ENCODE results near the gene ABR.

Gene ABR

GRCh38 chr17:1043601-1044251 lies 136.1 kb downstream of the ABR start:
- no peak for DNase-seq

GRCh38 chr17:1042486-1042885 lies 137.3 kb downstream of the ABR start:
- no peak for DNase-seq

- no peak for DNase-seq
These were observed 138.0 kb downstream of the ABR start for GRCh38 chr17:1041746-1042145.

DNA sequence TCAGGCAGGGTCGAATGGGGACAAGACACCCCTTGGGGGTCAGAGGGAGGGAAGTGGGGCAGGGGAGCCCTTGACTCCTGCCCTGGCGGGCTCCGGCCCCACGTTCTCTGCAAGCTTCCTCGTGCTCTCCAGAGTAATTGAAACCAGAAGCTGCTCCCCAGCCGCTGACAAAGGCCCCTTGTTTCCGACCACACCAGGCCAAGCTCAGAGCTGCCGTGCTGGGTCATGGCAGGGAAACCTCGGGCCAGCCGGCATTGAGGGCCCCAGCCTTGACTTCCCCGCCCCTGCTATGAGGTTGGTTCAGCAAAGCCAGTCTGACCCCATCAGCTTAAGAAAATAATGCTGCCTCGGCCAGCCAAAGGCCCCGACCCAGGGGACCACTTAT lies 139.6 kb downstream of the ABR start:
- DNase-seq = no peak

DNA sequence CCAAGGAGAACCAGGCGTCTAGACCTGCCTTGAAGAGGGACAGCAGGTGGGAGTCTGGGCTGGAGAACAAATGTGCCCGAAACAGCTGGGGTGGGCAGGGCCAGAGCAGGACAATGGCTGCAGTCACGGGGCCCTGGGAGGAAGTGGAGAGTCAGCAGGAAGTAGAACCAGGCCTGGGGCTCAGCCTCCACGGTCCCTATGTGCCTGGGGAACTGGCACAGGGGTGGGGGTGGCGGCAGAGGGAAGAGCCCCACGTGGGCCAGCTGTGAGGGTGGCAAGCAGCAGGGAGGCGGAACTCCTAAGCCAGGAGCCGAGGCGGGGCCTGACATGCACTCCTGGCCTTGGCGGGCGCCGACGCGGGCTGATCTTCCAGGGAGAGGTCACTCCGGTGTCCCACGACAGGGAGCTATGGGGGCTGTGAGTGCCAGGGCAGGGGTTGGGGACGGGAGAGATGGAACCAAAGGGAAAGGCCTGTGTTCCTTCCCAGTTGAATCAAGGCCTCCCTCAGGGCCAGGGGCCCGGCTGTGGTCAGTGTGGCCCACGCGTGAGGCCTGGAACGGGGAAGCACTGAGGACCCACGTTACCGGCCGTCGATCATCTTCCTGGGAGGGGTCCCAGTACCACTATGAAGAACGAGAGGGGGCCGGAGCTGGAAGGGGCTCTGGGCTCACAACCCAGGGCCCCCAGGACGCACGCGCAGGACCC lies 140.1 kb downstream of the ABR start:
- DNase-seq = no peak

DNA sequence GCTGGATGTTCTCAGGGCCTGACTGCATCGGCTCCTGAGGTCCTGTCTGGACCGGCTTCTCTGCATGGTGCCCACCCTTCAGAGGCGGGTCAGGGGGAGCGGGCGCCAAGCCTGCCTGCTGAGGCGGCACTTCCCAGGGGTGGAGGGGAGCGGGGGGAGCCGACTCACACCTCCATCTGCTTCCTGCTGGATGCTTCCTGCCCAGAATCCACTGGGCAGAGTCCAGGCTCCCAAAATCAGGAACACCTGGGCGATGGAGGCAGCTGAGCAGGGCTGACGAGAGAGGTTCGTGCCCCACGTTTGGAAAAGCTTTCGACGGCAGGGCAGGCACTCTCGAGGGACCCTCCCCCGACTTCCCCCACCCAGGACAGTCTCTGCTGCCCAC lies 140.7 kb downstream of the ABR start:
- DNase-seq = no peak

DNA sequence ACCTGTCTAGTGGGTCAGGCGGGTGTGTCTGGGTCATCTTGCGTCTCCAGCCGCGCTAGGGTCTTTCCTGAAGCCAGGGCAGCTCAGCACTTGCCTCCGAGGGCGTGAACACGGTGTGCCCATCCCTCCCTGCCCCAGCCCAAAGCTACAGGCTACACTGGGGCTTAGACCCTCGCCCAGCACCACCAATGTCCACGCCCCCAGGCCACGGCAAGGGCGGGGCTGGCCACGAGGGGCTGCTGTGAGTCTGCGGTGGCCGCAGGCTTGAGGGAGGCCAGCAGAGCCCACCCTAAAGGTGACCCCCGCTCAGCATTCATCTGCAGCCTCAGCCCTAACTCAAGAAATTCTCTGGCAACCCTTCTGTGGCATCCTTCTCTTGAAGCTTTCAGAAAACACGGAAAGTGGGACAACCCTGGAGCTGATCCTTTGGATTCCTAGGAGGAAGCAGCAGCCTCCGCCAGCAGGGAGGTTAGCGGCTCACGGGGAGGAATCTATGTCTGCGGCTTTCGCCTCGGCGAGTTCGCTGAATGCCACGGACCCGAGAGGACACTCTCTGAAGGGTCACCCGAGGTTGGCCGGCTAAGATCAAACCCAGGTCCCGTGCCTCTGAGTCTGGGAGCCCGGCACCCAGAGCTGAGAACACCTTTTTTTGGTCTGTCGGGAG lies 141.2 kb downstream of the ABR start:
- no peak for DNase-seq

GRCh38 chr17:1037238-1037879 lies 142.4 kb downstream of the ABR start:
- no peak for DNase-seq

- no peak for DNase-seq
These were observed 142.9 kb downstream of the ABR start for GRCh38 chr17:1036845-1037237.

GRCh38 chr17:1036171-1036844 lies 143.5 kb downstream of the ABR start:
- no peak for DNase-seq

- no peak for DNase-seq
These were observed 144.1 kb downstream of the ABR start for GRCh38 chr17:1035546-1036170.

GRCh38 chr17:1034652-1035210 lies 145.1 kb downstream of the ABR start:
- no peak for DNase-seq

DNA sequence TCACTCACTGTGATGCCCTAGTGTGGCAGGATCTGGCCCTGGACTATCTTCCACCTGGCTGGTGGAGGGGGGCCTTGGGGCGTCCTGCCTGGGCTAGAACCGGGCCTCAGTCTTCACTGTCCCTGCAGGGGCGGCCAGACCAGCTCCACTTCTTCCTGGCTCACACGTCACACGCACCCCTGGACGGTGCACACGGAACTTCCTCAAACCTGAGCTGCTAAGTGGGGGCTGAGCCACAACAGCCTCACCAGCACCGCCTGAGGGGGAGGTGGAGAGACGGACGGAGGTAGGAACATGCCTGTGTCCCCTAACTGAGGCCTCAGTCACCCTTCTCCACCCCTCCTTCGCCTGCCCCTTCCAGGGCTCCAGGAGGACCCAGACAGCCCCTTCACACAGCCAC lies 146.3 kb downstream of the ABR start:
- no peak for DNase-seq

DNA sequence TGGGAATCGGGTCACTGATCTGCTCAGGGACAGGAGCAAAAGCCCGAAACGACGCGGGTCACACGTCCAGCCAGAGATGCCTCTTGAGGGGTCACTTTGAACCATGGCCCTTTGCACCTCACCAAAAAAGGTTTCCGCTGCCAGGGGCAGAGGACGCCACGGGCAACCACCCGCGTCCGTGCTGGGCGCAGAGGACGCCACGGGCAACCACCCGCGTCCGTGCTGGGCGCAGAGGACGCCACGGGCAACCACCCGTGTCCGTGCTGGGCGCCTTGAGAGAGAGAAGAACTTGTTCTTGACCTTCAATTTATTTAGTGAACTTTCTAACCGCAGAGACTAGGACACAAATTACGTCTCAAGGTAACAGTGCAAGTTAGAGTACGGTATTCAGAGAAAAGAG lies 147.4 kb downstream of the ABR start:
- DNase-seq = no peak

DNA sequence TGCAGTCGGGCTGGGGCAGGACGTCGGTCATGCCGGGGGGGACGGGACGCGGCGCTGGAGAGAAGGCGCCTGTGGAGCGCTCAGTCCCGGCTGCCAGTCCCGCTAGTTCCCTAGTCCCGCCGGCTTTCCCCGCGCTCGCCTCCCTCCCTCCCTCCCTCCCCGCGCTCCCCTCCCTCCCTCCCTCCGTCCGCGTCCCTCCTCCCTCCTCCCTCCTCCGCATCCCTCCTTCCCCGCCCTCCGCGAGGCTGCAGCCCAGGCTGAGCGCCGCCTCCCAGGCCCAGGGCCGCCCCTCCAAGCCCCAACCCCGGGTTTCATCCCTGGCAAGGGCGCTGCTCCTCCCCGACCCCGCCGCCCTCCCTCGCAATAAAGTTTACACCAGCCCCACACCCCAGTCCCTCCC lies 148.1 kb downstream of the ABR start:
- DNase-seq = no peak

- no peak for DNase-seq
These were observed 148.9 kb downstream of the ABR start for GRCh38 chr17:1030684-1031532.

DNA sequence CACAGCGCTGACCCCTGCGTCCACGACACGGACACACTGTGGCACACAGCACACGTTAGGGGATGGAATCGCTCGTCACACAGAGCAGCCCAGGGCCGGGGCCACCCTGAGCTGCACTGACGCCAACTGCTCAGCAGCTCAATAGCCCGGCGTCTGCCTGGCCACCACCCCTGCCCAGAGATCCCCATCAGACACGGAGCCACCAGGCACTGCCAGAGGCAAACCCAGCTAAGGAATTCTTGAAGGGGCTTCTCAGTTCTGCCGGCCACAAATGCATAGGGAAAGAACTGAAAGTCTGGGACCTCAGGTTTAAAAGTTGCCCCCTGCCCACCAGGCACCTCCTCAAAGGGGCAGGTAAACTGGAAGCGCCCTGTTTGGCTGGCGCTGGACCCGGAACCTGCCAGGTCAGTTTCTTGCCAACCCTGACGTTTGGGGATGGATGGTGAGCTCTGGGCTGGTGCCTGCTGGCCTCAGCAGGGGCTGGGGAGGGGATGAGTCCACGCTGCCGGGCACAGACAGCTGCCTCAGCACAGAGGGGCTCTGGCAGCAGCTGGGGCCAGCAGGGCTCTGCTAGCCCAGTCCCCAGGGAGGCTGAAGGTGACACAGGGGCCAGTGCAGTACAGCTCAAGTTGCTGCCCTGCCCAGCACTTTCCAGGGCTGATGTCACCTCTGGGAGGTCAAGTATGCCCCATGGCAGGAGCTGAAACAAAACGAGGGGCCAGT lies 149.7 kb downstream of the ABR start:
- DNase-seq = no peak

DNA sequence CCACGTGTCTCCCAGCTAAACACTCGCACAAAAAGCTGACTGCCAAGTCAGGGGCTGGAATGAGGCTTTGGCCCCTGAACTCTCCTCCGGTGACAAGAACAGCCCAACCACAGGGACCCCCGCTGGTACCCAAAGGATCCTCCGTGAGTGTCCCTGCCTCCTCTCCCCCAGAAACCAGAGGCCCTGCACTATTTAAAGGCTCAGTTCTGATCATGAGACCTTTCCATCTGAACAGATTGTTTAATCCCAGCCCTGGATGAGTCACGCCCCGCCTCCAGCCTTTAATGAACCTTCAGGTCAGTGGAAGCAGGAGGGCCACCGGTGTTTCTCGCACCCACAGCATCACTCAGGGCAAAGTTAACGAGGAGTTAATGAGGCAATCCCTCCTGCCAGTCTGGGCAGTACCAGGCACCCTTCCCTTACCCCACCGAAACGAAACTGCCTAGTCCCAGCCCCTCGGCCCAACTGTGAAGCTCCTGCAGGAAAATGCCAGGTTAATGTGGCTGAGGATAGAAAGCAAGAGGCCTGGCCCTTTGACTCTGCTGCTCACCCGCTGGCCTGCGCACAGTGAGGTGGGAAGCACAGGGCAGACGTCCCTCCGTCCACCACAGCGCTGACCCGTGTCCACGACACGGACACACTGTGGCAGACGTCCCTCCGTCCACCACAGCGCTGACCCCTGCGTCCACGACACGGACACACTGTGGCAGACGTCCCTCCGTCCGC lies 150.4 kb downstream of the ABR start:
- DNase-seq = no peak

- no peak for DNase-seq
These were observed 152.7 kb downstream of the ABR start for GRCh38 chr17:1027044-1027443.

DNA sequence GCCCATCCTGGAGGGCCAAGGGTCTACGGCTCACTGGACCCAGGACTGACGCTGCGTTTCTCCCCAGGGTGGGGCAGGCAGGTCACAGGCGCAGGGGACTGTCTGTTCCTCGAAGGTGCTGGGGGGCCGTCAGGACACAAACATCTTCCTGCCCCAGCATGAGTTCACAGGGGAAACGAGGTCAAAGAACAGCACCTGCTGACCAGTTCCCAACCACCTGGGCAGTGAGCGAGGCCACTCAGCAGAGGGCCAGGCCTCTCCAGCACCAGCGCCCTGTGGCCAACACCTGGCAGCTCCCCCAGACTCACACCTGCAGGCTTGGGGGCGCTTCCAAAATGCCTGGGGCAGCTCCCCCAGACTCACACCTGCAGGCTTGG lies 153.2 kb downstream of the ABR start:
- DNase-seq = no peak

Data from activated CD8-positive, alpha-beta memory T cell treated with anti-CD3 and anti-CD28 coated beads for 24 hours (primary cell).